HepG2 (cell line): ENCODE measurements around the gene DAGLB. TPM values are rescaled to one million over a fixed set of nuclear protein-coding genes. Genes with fewer than 3 reads are reported as not detected.

Experiments used
- ATAC-seq: fragments of 200-7000 bp; cut with Tn5 transposase; 3 replicates; pipeline ENCODE4 v1.9.1; 2020; ENCODE audit warnings: mild to moderate bottlenecking, moderate library complexity
- BruUV-seq: library from RNA; stranded (reverse); fragments of 400-500 nt; replicated peaks from 2 replicates; lab custom pipeline; 2021; lab: Mats Ljungman, UMichigan
- CTCF ChIA-PET: fragments of 300-600 bp; formaldehyde crosslinking; extraction: SDS; loops from one replicate; lab custom pipeline; 2021; ENCODE audit warnings: low total read pairs, inconsistent platforms, low intra/inter-chr PET ratio; lab: Yijun Ruan, JAX
- POLR2A ChIA-PET: fragments of 350-600 bp; sonication (Branson Sonifier 250); formaldehyde crosslinking; loops from one replicate; lab custom pipeline; 2020; ENCODE audit warnings: antibody characterized with exemption, inconsistent platforms; lab: Yijun Ruan, JAX
- DNase-seq: peaks from one replicate; pipeline ENCODE4 v3.0.0-alpha.2; 2015; ENCODE audit warnings: low spot score
- FAIRE-seq: peaks from 3 replicates; lab custom pipeline; 2011; peaks lifted over from hg19 to GRCh38; lab: Jason Lieb, UNC
- H2AFZ ChIP-seq: one replicate; pipeline ENCODE4 v1.6.1; 2011; ENCODE audit warnings: low read length, inconsistent platforms
- H3K27ac ChIP-seq: fragments of 300-600 bp; 3 replicates; pipeline ENCODE4 v1.8.0; 2011; ENCODE audit warnings: mixed run types, mild to moderate bottlenecking, mixed read lengths, low read length, inconsistent platforms; ENCODE audit not compliant: insufficient read depth; ENCODE audit errors: extremely low read length
- H3K27me3 ChIP-seq, 2 experiments: fragments of 200-600 bp in 1 of 2; 2 replicates in 1 of 2; 3 replicates in 1 of 2; pipeline versions ENCODE4 v1.6.0 to v1.8.0; 2011; ENCODE audit warnings: low read length in 2 of 2, mild to moderate bottlenecking in 2 of 2, moderate library complexity in 2 of 2, inconsistent platforms in 1 of 2; ENCODE audit not compliant: insufficient read depth in 2 of 2, control insufficient read depth in 1 of 2
- H3K36me3 ChIP-seq, 2 experiments: fragments of 200-600 bp in 1 of 2; replicated peaks in 1 of 2; 2 replicates in 1 of 2; 3 replicates in 1 of 2; pipeline versions ENCODE4 v1.5.1 to v1.8.0; 2011; ENCODE audit warnings: low read length in 2 of 2, inconsistent platforms in 1 of 2; ENCODE audit not compliant: insufficient read depth in 2 of 2, control insufficient read depth in 1 of 2
- H3K4me1 ChIP-seq: 2 replicates; pipeline ENCODE4 v1.5.1; 2012; ENCODE audit warnings: low read length, inconsistent platforms; ENCODE audit not compliant: insufficient read depth
- H3K4me2 ChIP-seq: 2 replicates; pipeline ENCODE4 v1.6.0; 2011; ENCODE audit warnings: low read depth, low read length, inconsistent platforms
- H3K4me3 ChIP-seq, 3 experiments: fragments of 200-600 bp in 1 of 3; sonication (generic), shearing (Covaris generic) in 1 of 3; replicated peaks in 1 of 3; 2 replicates each; pipeline ENCODE4 v1.5.1; 2011 to 2016; ENCODE audit warnings: low read length in 3 of 3, inconsistent platforms in 2 of 3, low read depth in 2 of 3, mild to moderate bottlenecking in 2 of 3, control low read depth in 1 of 3, mixed read lengths in 1 of 3; ENCODE audit not compliant: insufficient read depth in 1 of 3
- H3K79me2 ChIP-seq: one replicate; pipeline ENCODE4 v1.6.1; 2011; ENCODE audit warnings: low read length, inconsistent platforms; ENCODE audit not compliant: insufficient read depth
- H3K9ac ChIP-seq: 2 replicates; pipeline ENCODE4 v1.6.0; 2011; ENCODE audit warnings: mild to moderate bottlenecking, low read depth, low read length, inconsistent platforms; ENCODE audit not compliant: insufficient read depth
- H3K9me3 ChIP-seq: 2 replicates; pipeline ENCODE4 v1.5.1; 2012; ENCODE audit warnings: mild to moderate bottlenecking, low read length
- H4K20me1 ChIP-seq: 2 replicates; pipeline ENCODE4 v1.6.0; 2011; ENCODE audit warnings: inconsistent platforms, mild to moderate bottlenecking, low read length, moderate library complexity; ENCODE audit not compliant: insufficient read depth
- CTCF ChIP-seq: sonication (generic); formaldehyde crosslinking; IDR thresholded peaks from 2 replicates; pipeline ENCODE4 v1.5.0; 2020; ENCODE audit warnings: mild to moderate bottlenecking, missing genetic modification reagents, moderate library complexity
- EEA1 ChIP-seq: sonication (generic); formaldehyde crosslinking; IDR thresholded peaks from 2 replicates; pipeline ENCODE4 v1.5.1; 2020; ENCODE audit warnings: mild to moderate bottlenecking, missing genetic modification reagents, borderline replicate concordance
- ELF3 ChIP-seq: IDR thresholded peaks from 2 replicates; pipeline ENCODE4 v1.6.1; 2016; ENCODE audit warnings: missing genetic modification reagents, missing compliant biosample characterization
- FOSL2 ChIP-seq: sonication (generic); formaldehyde crosslinking; IDR thresholded peaks from 2 replicates; pipeline ENCODE4 v1.4.0; 2020; ENCODE audit warnings: missing genetic modification reagents
- FOXK1 ChIP-seq: sonication (generic); formaldehyde crosslinking; IDR thresholded peaks from 2 replicates; pipeline ENCODE4 v1.4.0; 2020; ENCODE audit warnings: low read depth, missing genetic modification reagents, borderline replicate concordance
- HMGXB4 ChIP-seq, 2 experiments: sonication (generic) in 1 of 2; formaldehyde crosslinking in 1 of 2; IDR thresholded peaks; 2 replicates each; pipeline versions ENCODE4 v1.4.0 to v1.6.1; 2018 to 2020; ENCODE audit warnings: missing genetic modification reagents in 2 of 2, borderline replicate concordance in 1 of 2, low read depth in 1 of 2, mild to moderate bottlenecking in 1 of 2, missing biosample characterization in 1 of 2
- IRF2 ChIP-seq: IDR thresholded peaks from 2 replicates; pipeline ENCODE4 v1.6.1; 2018; ENCODE audit warnings: missing genetic modification reagents, missing compliant biosample characterization
- KDM2A ChIP-seq: sonication (generic); formaldehyde crosslinking; IDR thresholded peaks from 2 replicates; pipeline ENCODE4 v1.4.0; 2020; ENCODE audit warnings: low read depth, missing genetic modification reagents, borderline replicate concordance
- KDM6A ChIP-seq: IDR thresholded peaks from 2 replicates; pipeline ENCODE4 v1.6.1; 2016; ENCODE audit warnings: low read depth
- MTA3 ChIP-seq: sonication (generic); formaldehyde crosslinking; IDR thresholded peaks from 2 replicates; pipeline ENCODE4 v1.4.0; 2020; ENCODE audit warnings: missing genetic modification reagents
- NCOA2 ChIP-seq: sonication (generic); formaldehyde crosslinking; IDR thresholded peaks from 2 replicates; pipeline ENCODE4 v1.8.0; 2022; ENCODE audit warnings: inconsistent platforms
- SAP130 ChIP-seq: IDR thresholded peaks from 2 replicates; pipeline ENCODE4 v1.6.1; 2016; ENCODE audit warnings: low read depth
- SP1 ChIP-seq, 2 experiments: fragments of 450-650 bp in 1 of 2; sonication (generic) in 1 of 2; formaldehyde crosslinking in 1 of 2; IDR thresholded peaks; 2 replicates each; pipeline versions ENCODE4 v1.4.0 to v1.6.1; 2016 to 2020; ENCODE audit warnings: missing genetic modification reagents in 1 of 2
- SRF ChIP-seq: IDR thresholded peaks from 2 replicates; pipeline ENCODE4 v1.6.1; 2011; ENCODE audit warnings: mild to moderate bottlenecking, low read depth, low read length, moderate library complexity
- STAG1 ChIP-seq: sonication (generic); formaldehyde crosslinking; IDR thresholded peaks from 2 replicates; pipeline ENCODE4 v1.4.0; 2020; ENCODE audit warnings: missing genetic modification reagents
- ZBTB38 ChIP-seq: sonication (generic); formaldehyde crosslinking; IDR thresholded peaks from 2 replicates; pipeline ENCODE4 v1.5.1; 2020; ENCODE audit warnings: mild to moderate bottlenecking, missing genetic modification reagents
- ZNF414 ChIP-seq: sonication (generic); formaldehyde crosslinking; IDR thresholded peaks from 2 replicates; pipeline ENCODE4 v1.5.0; 2020; ENCODE audit warnings: missing genetic modification reagents
- WGBS: methylation state at CpG from one replicate; pipeline ENCODE4 v1.1.6; 2017; ENCODE audit warnings: low lambda C conversion rate; 5-methylcytosine and 5-hydroxymethylcytosine counted together
- in situ Hi-C: cut with HindIII; loops from 2 replicates; pipeline ENCODE4 v1.10.0; 2017; ENCODE audit warnings: low pct_unique_long_range_greater_than_20kb; ENCODE audit not compliant: extremely low pct_ligation_motif_present
- intact Hi-C: fragments of 100-400 bp; cut with micrococcal nuclease; formaldehyde crosslinking; loops from one replicate; pipeline ENCODE4 v1.10.0; 2022; ENCODE audit not compliant: unreplicated experiment
- polyA plus RNA-seq, 8 experiments: library from polyadenylated mRNA; depleted of rRNA in 3 of 8; stranded (reverse) in 7 of 8; unstranded in 1 of 8; fragments of >200 nt; fragmentation: Illumina TruSeq in 4 of 8; extraction: Trizol in 4 of 8; gene quantifications; 2 replicates each; pipeline versions ENCODE4 v1.2.1 to v1.2.3, GENCODE V29; 2011 to 2016; ENCODE audit warnings: low read depth in 4 of 8, missing spikeins in 1 of 8, mixed read lengths in 1 of 8; ENCODE audit not compliant: insufficient read depth in 1 of 8
- total RNA-seq, 5 experiments: library from RNA; depleted of rRNA; stranded (reverse); fragments of >200 nt; fragmentation: Illumina TruSeq; extraction: Trizol; gene quantifications; 2 replicates each; pipeline ENCODE4 v1.2.3, GENCODE V29; 2016; ENCODE audit warnings: low read depth in 1 of 5
- TF ChIP-seq, protein P1 (sequence below): sonication (generic); formaldehyde crosslinking; IDR thresholded peaks from 2 replicates; pipeline ENCODE4 v1.4.0; 2020; ENCODE audit warnings: missing genetic modification reagents, low read depth, mild to moderate bottlenecking, borderline replicate concordance

The DAGLB gene
- total and polyA plus RNA-seq, 2 of the 13 experiments (the other 11 are each of a cell fraction or from before 2014, with no cell fraction given): 7.9 to 9.8 TPM

DNA sequence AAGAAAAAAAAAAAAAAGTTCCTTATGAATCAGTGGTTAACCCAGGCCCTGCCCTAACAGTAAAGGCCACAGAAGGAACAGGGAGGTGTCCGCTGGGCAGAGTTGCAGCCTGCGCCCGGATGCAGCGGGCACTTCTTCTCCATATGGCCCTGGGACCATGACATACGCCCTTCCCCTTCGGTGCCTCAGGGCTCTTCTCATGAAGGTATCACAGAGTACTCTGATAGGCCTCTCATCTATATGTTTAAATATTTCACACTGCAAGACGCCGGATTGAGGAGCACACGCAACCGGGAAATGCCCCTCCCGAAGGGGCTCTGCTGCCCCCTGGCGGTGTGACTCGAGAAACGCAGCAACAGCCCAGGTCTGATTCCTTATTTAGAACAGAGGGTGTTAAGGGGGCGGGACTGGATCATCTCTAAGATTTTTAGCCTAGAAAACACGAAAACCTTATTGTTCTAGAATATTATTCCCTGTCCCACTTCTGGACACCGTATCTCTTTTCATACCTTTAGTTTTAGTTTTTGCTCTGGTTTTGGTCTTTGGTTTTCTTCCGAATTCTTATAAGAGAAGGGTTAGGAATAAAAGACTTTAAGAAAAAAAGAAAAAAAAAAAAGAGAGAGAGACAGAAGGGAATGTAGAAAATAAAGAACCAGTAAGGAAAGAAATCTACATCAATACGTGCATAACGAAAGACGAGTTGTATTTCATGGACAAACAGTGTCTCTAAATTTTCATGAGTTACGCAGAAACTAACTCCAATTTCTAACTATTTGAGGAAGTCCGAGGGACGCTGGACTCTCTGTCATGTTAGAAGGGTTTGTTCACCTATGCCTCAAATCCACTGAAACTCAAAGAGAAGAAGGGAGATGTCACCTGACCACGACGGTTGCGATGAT is 12.0 kb downstream of the DAGLB start:
- no peak overlapping the region for H3K4me2 ChIP-seq
- H2AFZ ChIP-seq: no peak overlapping the region
- FAIRE-seq: peak; percentile 89
- H3K4me3 ChIP-seq: no peak overlapping the region
- no peaks in the 10 kb centered on the region for H3K4me1 ChIP-seq
- 62% methylated on average over 27 of the region's 27 CpGs for WGBS
- peaks cover 10 to 29% of the 10 kb centered on the region in 2 experiments for H3K36me3 ChIP-seq
- H3K9ac ChIP-seq: no peak overlapping the region
- BruUV-seq: TSS peak; percentile 56
- ATAC-seq: peak; percentile 88
- no peaks in the 10 kb centered on the region for H3K9me3 ChIP-seq
- POLR2A ChIA-PET: no interaction called here
- in situ Hi-C loops: loop anchor here (10.0 kb wide), 1 partner anchor 271 kb away; no protein-coding TSS in a partner anchor
- peaks cover 4% of the 10 kb centered on the region; the same call in 1 of the 2 replicates for H4K20me1 ChIP-seq
- no peaks in the 10 kb centered on the region for H3K27me3 ChIP-seq
- H3K27ac ChIP-seq: no peak overlapping the region
- CTCF ChIA-PET: no interaction called here
- intact Hi-C loops: no loop called here
- DNase-seq: peak; percentile 50
- H3K79me2 ChIP-seq: peaks cover 6% of the 10 kb centered on the region
- TF ChIP-seq NCOA2 (CRISPR knock-in tag) (0 out of 2 replicates have a peak, but pooled peaks have one; percentile 21), KDM2A (CRISPR knock-in tag) (peak; percentile 38; the same call in 1 of the 2 replicates), MTA3 (CRISPR knock-in tag) (no peak), IRF2 (CRISPR knock-in tag) (0 out of 2 replicates have a peak, but pooled peaks have one; percentile 18), CTCF (CRISPR knock-in tag) (peak; percentile 89), SAP130 (CRISPR knock-in tag) (no peak), ELF3 (CRISPR knock-in tag) (peak; percentile 25; the same call in 1 of the 2 replicates), KDM6A (CRISPR knock-in tag) (no peak), SP1 (IDR thresholded peaks at IDR 0.05) (no peak), SP1 (CRISPR knock-in tag; IDR thresholded peaks at IDR 0.05) (0 out of 2 replicates have a peak, but pooled peaks have one; percentile 18), SRF (peak; percentile 57; the same call in 1 of the 2 replicates), EEA1 (0 out of 2 replicates have a peak, but pooled peaks have one; percentile 38), STAG1 (CRISPR knock-in tag) (peak; percentile 84), FOXK1 (CRISPR knock-in tag) (0 out of 2 replicates have a peak, but pooled peaks have one; percentile 37), ZNF414 (CRISPR knock-in tag) (peak; percentile 29; the same call in 1 of the 2 replicates), HMGXB4 (CRISPR knock-in tag; IDR thresholded peaks at IDR 0.05; ENCODE audit: borderline replicate concordance in 1 of 2, low read depth in 1 of 2) (peak in 1 of 2 experiments; percentile 32; a peak in 1 of 4 replicates), ZBTB38 (CRISPR knock-in tag) (0 out of 2 replicates have a peak, but pooled peaks have one; percentile 24), FOSL2 (CRISPR knock-in tag) (peak; percentile 39; the same call in 1 of the 2 replicates)
- TF ChIP-seq, protein P1, sequence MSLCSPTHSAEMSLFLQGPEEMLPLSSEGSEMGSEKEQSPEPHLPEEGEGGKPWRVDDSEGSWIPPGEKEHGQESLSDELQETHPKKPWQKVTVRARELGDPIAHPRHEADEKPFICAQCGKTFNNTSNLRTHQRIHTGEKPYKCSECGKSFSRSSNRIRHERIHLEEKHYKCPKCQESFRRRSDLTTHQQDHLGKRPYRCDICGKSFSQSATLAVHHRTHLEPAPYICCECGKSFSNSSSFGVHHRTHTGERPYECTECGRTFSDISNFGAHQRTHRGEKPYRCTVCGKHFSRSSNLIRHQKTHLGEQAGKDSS (CRISPR knock-in tag): no peak
